BLaER1 treated with 17β-estradiol and CSF1 and Interleukin-3, amounts not matched to agents 10 nM and 100 nM (cell line): ENCODE measurements around the gene CUL9.

Source experiments
- H3K27ac ChIP-seq, 11 experiments: shearing (Covaris generic); formaldehyde crosslinking; 2 replicates each; pipeline ENCODE4 v1.8.1; 2022
- H3K27me3 ChIP-seq, 11 experiments: shearing (Covaris generic); formaldehyde crosslinking; 2 replicates each; pipeline ENCODE4 v1.8.1; 2022
- H3K36me3 ChIP-seq, 11 experiments: shearing (Covaris generic); formaldehyde crosslinking; 2 replicates each; pipeline ENCODE4 v1.8.1; 2022
- H3K4me1 ChIP-seq, 10 experiments: shearing (Covaris generic); formaldehyde crosslinking; 2 replicates each; pipeline ENCODE4 v1.8.1; 2022
- H3K4me2 ChIP-seq, 11 experiments: shearing (Covaris generic); formaldehyde crosslinking; 2 replicates each; pipeline ENCODE4 v1.8.1; 2022
- H3K4me3 ChIP-seq, 10 experiments: shearing (Covaris generic); formaldehyde crosslinking; 2 replicates each; pipeline ENCODE4 v1.8.1; 2022
- H3K9ac ChIP-seq, 11 experiments: shearing (Covaris generic); formaldehyde crosslinking; 2 replicates each; pipeline ENCODE4 v1.8.1; 2022
- H3K9me3 ChIP-seq, 11 experiments: shearing (Covaris generic); formaldehyde crosslinking; replicated peaks in 1 of 11; 2 replicates each; pipeline ENCODE4 v1.8.1; 2022
- H4K20me1 ChIP-seq, 11 experiments: shearing (Covaris generic); formaldehyde crosslinking; 2 replicates each; pipeline ENCODE4 v1.8.1; 2022
- Cebpa-rat ChIP-seq, 11 experiments: shearing (Covaris generic); IDR thresholded peaks; 2 replicates each; pipeline ENCODE4 v1.8.1; 2022

The CUL9 gene

DNA sequence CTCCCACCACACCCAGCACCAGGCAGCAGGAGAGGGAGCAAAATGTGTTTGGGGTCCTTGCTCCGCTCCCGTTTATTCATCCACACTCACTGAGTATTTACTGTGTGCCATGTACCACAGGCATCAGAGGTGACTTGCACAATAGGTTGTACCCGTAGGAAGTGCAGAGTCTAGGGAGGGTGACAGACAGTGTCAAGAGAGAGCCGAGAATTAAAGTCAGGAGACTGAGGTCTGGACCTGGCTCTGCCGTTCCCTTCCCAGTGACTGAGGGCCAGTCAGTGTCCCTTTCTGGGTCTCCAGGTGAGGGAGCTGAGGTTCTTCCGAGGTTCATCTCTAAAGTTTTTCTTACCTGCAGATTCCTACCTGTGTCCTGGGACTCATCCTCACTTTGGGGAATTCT lies 83.6 kb downstream of the CUL9 start:
- Histone ChIP-seq H3K9me3 (no peaks in the 10 kb centered on the region), H3K9ac (no peak overlapping the region), H3K27ac (no peak overlapping the region), H4K20me1 (no peaks in the 10 kb centered on the region; a peak in 1 of 22 replicates), H3K27me3 (peaks cover 20 to 32% (median 28%) of the 10 kb centered on the region in 11 experiments), H3K4me1 (peaks cover 14 to 30% (median 18%) of the 10 kb centered on the region in 10 experiments), H3K4me2 (no peak overlapping the region), H3K36me3 (no peaks in the 10 kb centered on the region), H3K4me3 (no peak overlapping the region)
- no peak for TF ChIP-seq Cebpa-rat (IDR thresholded peaks at IDR 0.05)

- H4K20me1 ChIP-seq: peaks cover 0 to 8% (median 0%) of the 10 kb centered on the region in 11 experiments; a peak in 2 of 22 replicates
- no peak for TF ChIP-seq Cebpa-rat (IDR thresholded peaks at IDR 0.05)
- H3K27ac ChIP-seq: no peak overlapping the region
- H3K4me2 ChIP-seq: peak overlapping the region in 2 of 11 experiments; percentile 78 to 98; a peak in 4 of 22 replicates
- peaks cover 29 to 51% (median 38%) of the 10 kb centered on the region in 11 experiments for H3K27me3 ChIP-seq
- no peak overlapping the region for H3K4me3 ChIP-seq
- peaks cover 24 to 40% (median 31%) of the 10 kb centered on the region in 10 experiments for H3K4me1 ChIP-seq
- no peaks in the 10 kb centered on the region for H3K9me3 ChIP-seq
- no peak overlapping the region for H3K9ac ChIP-seq
- H3K36me3 ChIP-seq: no peaks in the 10 kb centered on the region
Measured at GRCh38 chr6:43267619-43268354, 85.8 kb downstream of the CUL9 start.

DNA sequence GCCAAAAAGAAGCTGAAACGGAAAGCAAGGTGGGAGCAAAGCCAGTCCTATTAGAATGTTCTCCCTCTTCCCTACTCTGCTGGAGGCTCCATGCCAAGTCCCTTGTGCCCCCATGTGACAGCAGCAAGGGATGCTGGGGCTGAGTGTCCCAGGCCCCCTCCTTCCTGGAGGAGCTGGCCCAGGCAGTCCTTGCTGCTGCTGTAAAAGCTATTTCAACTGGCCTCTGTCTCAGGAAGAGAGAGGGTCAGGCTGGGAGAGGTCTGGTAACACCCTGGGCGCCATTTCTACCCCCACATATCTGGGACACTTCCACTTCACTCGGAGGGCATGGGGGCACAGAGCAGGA lies 86.3 kb downstream of the CUL9 start:
- Histone ChIP-seq H3K4me2 (peak overlapping the region in 6 of 11 experiments; percentile 7 to 98 (median 93); a peak in 8 of 22 replicates), H3K27ac (no peak overlapping the region), H4K20me1 (peaks cover 0 to 8% (median 0%) of the 10 kb centered on the region in 11 experiments; a peak in 2 of 22 replicates), H3K9me3 (no peaks in the 10 kb centered on the region), H3K36me3 (no peaks in the 10 kb centered on the region), H3K9ac (no peak overlapping the region), H3K4me3 (no peak overlapping the region), H3K4me1 (peaks cover 24 to 40% (median 31%) of the 10 kb centered on the region in 10 experiments), H3K27me3 (peaks cover 32 to 55% (median 44%) of the 10 kb centered on the region in 11 experiments)
- TF ChIP-seq Cebpa-rat (IDR thresholded peaks at IDR 0.05): no peak

GRCh38 chr6:43268782-43269272 lies 86.8 kb downstream of the CUL9 start:
- H3K36me3 ChIP-seq: no peaks in the 10 kb centered on the region
- H3K4me2 ChIP-seq: peak overlapping the region; percentile 71 to 98 (median 84); a peak in 21 of 22 replicates
- no peak overlapping the region for H3K27ac ChIP-seq
- H3K4me3 ChIP-seq: peak overlapping the region in 5 of 10 experiments; percentile 46 to 66 (median 52); a peak in 7 of 20 replicates
- H4K20me1 ChIP-seq: peaks cover 0 to 8% (median 0%) of the 10 kb centered on the region in 11 experiments; a peak in 2 of 22 replicates
- peaks cover 24 to 40% (median 31%) of the 10 kb centered on the region in 10 experiments for H3K4me1 ChIP-seq
- no peaks in the 10 kb centered on the region for H3K9me3 ChIP-seq
- peaks cover 34 to 60% (median 49%) of the 10 kb centered on the region in 11 experiments for H3K27me3 ChIP-seq
- H3K9ac ChIP-seq: no peak overlapping the region; a peak in 1 of 22 replicates
- no peak for TF ChIP-seq Cebpa-rat (IDR thresholded peaks at IDR 0.05)

GRCh38 chr6:43269273-43270007 lies 87.4 kb downstream of the CUL9 start:
- no peak overlapping the region for H3K27ac ChIP-seq
- H3K36me3 ChIP-seq: no peaks in the 10 kb centered on the region
- peak overlapping the region; percentile 3 to 66 (median 47); a peak in 15 of 20 replicates for H3K4me3 ChIP-seq
- peaks cover 40 to 67% (median 55%) of the 10 kb centered on the region in 11 experiments for H3K27me3 ChIP-seq
- peaks cover 0 to 8% (median 0%) of the 10 kb centered on the region in 11 experiments; a peak in 2 of 22 replicates for H4K20me1 ChIP-seq
- TF ChIP-seq Cebpa-rat (IDR thresholded peaks at IDR 0.05): no peak
- no peaks in the 10 kb centered on the region for H3K9me3 ChIP-seq
- H3K9ac ChIP-seq: peak overlapping the region in 10 of 11 experiments; percentile 25 to 57 (median 42); a peak in 11 of 22 replicates
- peak overlapping the region; percentile 71 to 98 (median 84) for H3K4me2 ChIP-seq
- peaks cover 24 to 40% (median 31%) of the 10 kb centered on the region in 10 experiments for H3K4me1 ChIP-seq

DNA sequence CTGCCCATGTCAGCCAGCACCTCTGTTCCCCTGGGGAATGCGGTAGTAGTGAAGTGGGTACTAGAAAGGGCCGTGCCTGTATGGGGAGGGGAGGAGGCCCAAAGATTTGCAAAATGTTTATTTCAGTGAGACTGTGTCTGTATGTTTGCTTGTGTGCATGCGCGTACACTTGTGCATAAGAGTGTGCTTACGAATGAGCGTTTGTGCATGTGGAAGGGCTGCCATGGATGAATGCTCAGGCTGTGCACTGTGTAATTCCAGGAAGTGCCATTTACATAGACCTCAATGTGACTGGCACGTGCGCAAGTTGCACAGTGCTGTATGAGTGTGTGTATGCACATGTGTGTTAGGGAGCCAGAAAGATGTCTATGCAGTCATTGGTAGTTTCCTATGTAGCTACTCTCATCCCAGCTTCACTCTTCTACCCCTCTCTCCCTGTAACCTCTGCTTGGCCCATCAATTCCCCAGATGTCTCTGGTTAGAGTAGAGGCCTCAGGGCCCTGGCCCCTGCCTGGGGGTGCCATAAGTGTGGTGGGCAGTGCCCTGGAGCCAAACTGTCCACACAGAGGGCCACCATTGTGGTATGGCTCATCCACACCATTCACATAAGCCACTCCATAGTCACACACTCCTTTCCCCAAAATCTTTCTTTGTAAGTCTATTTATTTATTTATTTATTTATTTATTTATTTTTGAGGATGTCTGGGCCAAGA lies 89.3 kb downstream of the CUL9 start:
- H3K27me3 ChIP-seq: peaks cover 58 to 85% (median 73%) of the 10 kb centered on the region in 11 experiments

DNA sequence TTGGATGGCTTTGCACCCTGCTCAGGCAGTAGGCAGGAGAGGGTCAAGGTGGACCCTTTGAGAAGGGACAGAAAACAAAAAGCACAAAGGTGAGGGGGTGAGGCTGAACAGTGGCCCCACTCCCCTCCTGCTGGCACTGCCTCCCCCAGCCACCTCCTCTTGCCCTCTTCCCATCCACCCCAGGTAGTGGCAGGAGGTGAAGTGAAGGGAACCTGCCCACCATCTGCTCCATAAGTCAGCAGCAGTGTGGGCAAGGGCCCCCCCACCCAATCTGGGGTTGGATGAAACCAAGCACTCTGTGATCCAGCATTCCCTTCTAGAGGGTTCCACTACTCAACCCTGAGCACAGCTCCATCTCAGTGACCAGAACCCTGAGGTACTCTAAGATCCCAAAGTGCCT lies 89.9 kb downstream of the CUL9 start:
- Histone ChIP-seq H3K27me3 (peaks cover 65 to 92% (median 80%) of the 10 kb centered on the region in 11 experiments), H3K4me2 (peak overlapping the region in 7 of 11 experiments; percentile 4 to 93 (median 79); a peak in 8 of 22 replicates), H4K20me1 (peaks cover 0 to 8% (median 0%) of the 10 kb centered on the region in 11 experiments; a peak in 3 of 22 replicates), H3K9ac (no peak overlapping the region), H3K36me3 (no peaks in the 10 kb centered on the region), H3K4me3 (no peak overlapping the region), H3K27ac (no peak overlapping the region), H3K4me1 (peaks cover 36 to 54% (median 45%) of the 10 kb centered on the region in 10 experiments), H3K9me3 (no peaks in the 10 kb centered on the region)
- no peak for TF ChIP-seq Cebpa-rat (IDR thresholded peaks at IDR 0.05)

More for the DNA sequence above, 89.3 kb downstream of the CUL9 start:
- no peaks in the 10 kb centered on the region for H3K9me3 ChIP-seq
- H3K4me1 ChIP-seq: peaks cover 32 to 49% (median 40%) of the 10 kb centered on the region in 10 experiments
- no peak for TF ChIP-seq Cebpa-rat (IDR thresholded peaks at IDR 0.05)
- H3K36me3 ChIP-seq: no peaks in the 10 kb centered on the region
- H3K4me3 ChIP-seq: no peak overlapping the region
- peaks cover 0 to 8% (median 0%) of the 10 kb centered on the region in 11 experiments; a peak in 2 of 22 replicates for H4K20me1 ChIP-seq
- no peak overlapping the region for H3K27ac ChIP-seq
- H3K4me2 ChIP-seq: peak overlapping the region; percentile 22 to 93 (median 76)
- no peak overlapping the region for H3K9ac ChIP-seq

GRCh38 chr6:43273707-43274106 lies 91.7 kb downstream of the CUL9 start:
- no peak for TF ChIP-seq Cebpa-rat (IDR thresholded peaks at IDR 0.05)
- no peak overlapping the region for H3K27ac ChIP-seq
- peaks cover 67 to 96% (median 88%) of the 10 kb centered on the region in 11 experiments for H3K27me3 ChIP-seq
- H3K36me3 ChIP-seq: no peaks in the 10 kb centered on the region
- peaks cover 0 to 8% (median 0%) of the 10 kb centered on the region in 11 experiments; a peak in 3 of 22 replicates for H4K20me1 ChIP-seq
- no peak overlapping the region for H3K4me3 ChIP-seq
- peaks cover 32 to 48% (median 41%) of the 10 kb centered on the region in 10 experiments for H3K4me1 ChIP-seq
- H3K4me2 ChIP-seq: no peak overlapping the region
- no peaks in the 10 kb centered on the region for H3K9me3 ChIP-seq
- no peak overlapping the region for H3K9ac ChIP-seq
